ENCODE results near the gene RNF19B. TPM values are rescaled to one million over a fixed set of nuclear protein-coding genes. Genes with fewer than 3 reads are reported as not detected.
"Not testable (repeated sequence)": the region's sequence is repeated elsewhere in the genome, so short reads cannot be mapped to it uniquely, and the experiment has no call there.

RNF19B gene
- total RNA-seq, 1 donor from 2014 or later = 52.1 TPM

GRCh38 chr1:32915766-32916706, 48.6 kb downstream of the RNF19B start:
- peaks cover 20% of the 10 kb centered on the region for H3K27me3 Mint-ChIP-seq (ENCODE audit: insufficient read depth)
- H3K36me3 Mint-ChIP-seq (ENCODE audit: low read depth) = no peaks in the 10 kb centered on the region
- no peaks in the 10 kb centered on the region for H3K9me3 Mint-ChIP-seq
- DNase-seq (ENCODE audit: low spot score) = no peak
- intact Hi-C loops (cut with micrococcal nuclease) = no loop called here
- H3K4me1 Mint-ChIP-seq (ENCODE audit: low read depth) = peaks cover 22% of the 10 kb centered on the region
- H3K4me3 Mint-ChIP-seq = no peak overlapping the region
- H3K27ac Mint-ChIP-seq = no peak overlapping the region

GRCh38 chr1:32910319-32910718, 54.3 kb downstream of the RNF19B start:
- peaks cover 19% of the 10 kb centered on the region for H3K27me3 Mint-ChIP-seq (ENCODE audit: insufficient read depth)
- intact Hi-C loops (cut with micrococcal nuclease) = no loop called here
- H3K4me1 Mint-ChIP-seq (ENCODE audit: low read depth) = no peaks in the 10 kb centered on the region
- no peaks in the 10 kb centered on the region for H3K36me3 Mint-ChIP-seq (ENCODE audit: low read depth)
- DNase-seq (ENCODE audit: low spot score) = no peak
- no peak overlapping the region for H3K27ac Mint-ChIP-seq
- no peak overlapping the region for H3K4me3 Mint-ChIP-seq
- H3K9me3 Mint-ChIP-seq = no peaks in the 10 kb centered on the region

DNA sequence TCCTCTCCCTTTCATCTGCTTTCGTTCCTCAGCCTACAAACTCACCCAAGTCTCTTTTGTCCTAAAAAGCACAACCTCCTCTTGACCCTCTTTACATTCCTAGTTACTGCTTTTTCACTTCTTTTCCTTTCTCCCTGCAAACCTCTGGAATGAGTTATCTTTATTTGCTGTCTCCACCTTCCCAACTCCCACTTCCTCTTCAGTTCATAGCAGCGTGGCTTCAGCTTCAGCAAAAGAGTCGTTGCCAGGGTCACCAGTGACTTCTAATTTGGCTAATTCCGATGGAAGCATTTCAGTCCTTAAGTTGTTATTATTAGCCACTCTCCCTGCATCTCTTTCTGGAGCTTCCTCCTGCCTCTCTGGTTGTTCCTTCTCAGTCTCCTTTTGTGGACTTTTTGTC, 57.2 kb downstream of the RNF19B start:
- Mint-ChIP-seq H3K27me3 (ENCODE audit: insufficient read depth) (peaks cover 30% of the 10 kb centered on the region), H3K27ac (no peak overlapping the region), H3K4me1 (ENCODE audit: low read depth) (no peaks in the 10 kb centered on the region), H3K4me3 (no peak overlapping the region), H3K36me3 (ENCODE audit: low read depth) (no peaks in the 10 kb centered on the region), H3K9me3 (no peaks in the 10 kb centered on the region)
- no peak for DNase-seq (ENCODE audit: low spot score)
- intact Hi-C loops (cut with micrococcal nuclease) = no loop called here

DNA sequence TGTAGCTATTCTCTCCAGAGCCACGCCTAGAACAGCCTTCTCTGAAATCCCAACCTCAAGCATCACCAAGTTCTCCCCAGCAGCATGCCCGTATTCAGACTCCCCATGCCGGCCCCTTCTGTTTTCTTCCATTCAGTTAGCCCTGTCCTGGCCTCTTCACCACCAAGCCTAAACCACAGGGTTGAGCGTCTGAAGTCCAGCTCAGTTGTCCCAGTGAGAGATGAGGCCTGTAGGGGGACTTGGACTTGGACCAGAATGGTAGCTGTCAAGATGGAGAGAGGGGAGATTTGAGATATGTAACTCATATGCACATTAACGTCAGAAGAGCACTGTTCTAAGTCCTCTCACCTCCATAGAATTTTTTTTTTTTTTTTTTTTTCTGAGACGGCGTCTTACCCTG, 58.0 kb downstream of the RNF19B start:
- peaks cover 5% of the 10 kb centered on the region for H3K4me1 Mint-ChIP-seq (ENCODE audit: low read depth)
- no peak overlapping the region for H3K4me3 Mint-ChIP-seq
- no peak for DNase-seq (ENCODE audit: low spot score)
- no peaks in the 10 kb centered on the region for H3K9me3 Mint-ChIP-seq
- peaks cover 37% of the 10 kb centered on the region for H3K27me3 Mint-ChIP-seq (ENCODE audit: insufficient read depth)
- no peak overlapping the region for H3K27ac Mint-ChIP-seq
- no peaks in the 10 kb centered on the region for H3K36me3 Mint-ChIP-seq (ENCODE audit: low read depth)
- intact Hi-C loops (cut with micrococcal nuclease) = no loop called here

- H3K4me3 Mint-ChIP-seq; H3K36me3 Mint-ChIP-seq (ENCODE audit: low read depth); H3K9me3 Mint-ChIP-seq; DNase-seq (ENCODE audit: low spot score); H3K27ac Mint-ChIP-seq; intact Hi-C loops (cut with micrococcal nuclease); H3K4me1 Mint-ChIP-seq (ENCODE audit: low read depth): not testable (repeated sequence)
- peaks cover 42% of the 10 kb centered on the region for H3K27me3 Mint-ChIP-seq (ENCODE audit: insufficient read depth)
Observed at GRCh38 chr1:32905588-32905987, 59.0 kb downstream of the RNF19B start.

GRCh38 chr1:32904797-32905196, 59.8 kb downstream of the RNF19B start:
- DNase-seq (ENCODE audit: low spot score) = no peak
- intact Hi-C loops (cut with micrococcal nuclease) = no loop called here
- H3K9me3 Mint-ChIP-seq = no peaks in the 10 kb centered on the region
- no peak overlapping the region for H3K4me3 Mint-ChIP-seq
- H3K27me3 Mint-ChIP-seq (ENCODE audit: insufficient read depth) = peaks cover 42% of the 10 kb centered on the region
- no peak overlapping the region for H3K27ac Mint-ChIP-seq
- H3K36me3 Mint-ChIP-seq (ENCODE audit: low read depth) = no peaks in the 10 kb centered on the region
- peaks cover 5% of the 10 kb centered on the region for H3K4me1 Mint-ChIP-seq (ENCODE audit: low read depth)

GRCh38 chr1:32903991-32904785, 60.4 kb downstream of the RNF19B start:
- intact Hi-C loops (cut with micrococcal nuclease) = no loop called here
- H3K4me1 Mint-ChIP-seq (ENCODE audit: low read depth) = peaks cover 5% of the 10 kb centered on the region
- H3K9me3 Mint-ChIP-seq = no peaks in the 10 kb centered on the region
- no peak for DNase-seq (ENCODE audit: low spot score)
- H3K36me3 Mint-ChIP-seq (ENCODE audit: low read depth) = no peaks in the 10 kb centered on the region
- H3K27me3 Mint-ChIP-seq (ENCODE audit: insufficient read depth) = peaks cover 38% of the 10 kb centered on the region
- no peak overlapping the region for H3K4me3 Mint-ChIP-seq
- no peak overlapping the region for H3K27ac Mint-ChIP-seq

- DNase-seq (ENCODE audit: low spot score) = no peak
- H3K9me3 Mint-ChIP-seq = no peaks in the 10 kb centered on the region
- intact Hi-C loops (cut with micrococcal nuclease) = no loop called here
- peak overlapping the region; percentile 78 for H3K4me3 Mint-ChIP-seq
- peaks cover 49% of the 10 kb centered on the region for H3K27me3 Mint-ChIP-seq (ENCODE audit: insufficient read depth)
- no peaks in the 10 kb centered on the region for H3K36me3 Mint-ChIP-seq (ENCODE audit: low read depth)
- H3K27ac Mint-ChIP-seq = no peak overlapping the region
- H3K4me1 Mint-ChIP-seq (ENCODE audit: low read depth) = peaks cover 5% of the 10 kb centered on the region
Observed at GRCh38 chr1:32902535-32902920, 62.1 kb downstream of the RNF19B start.

- no peaks in the 10 kb centered on the region for H3K36me3 Mint-ChIP-seq (ENCODE audit: low read depth)
- H3K9me3 Mint-ChIP-seq = no peaks in the 10 kb centered on the region
- peak overlapping the region; percentile 18 for H3K27ac Mint-ChIP-seq
- peaks cover 52% of the 10 kb centered on the region for H3K27me3 Mint-ChIP-seq (ENCODE audit: insufficient read depth)
- peaks cover 5% of the 10 kb centered on the region for H3K4me1 Mint-ChIP-seq (ENCODE audit: low read depth)
- DNase-seq (ENCODE audit: low spot score) = no peak
- peak overlapping the region; percentile 78 for H3K4me3 Mint-ChIP-seq
- intact Hi-C loops (cut with micrococcal nuclease) = no loop called here
Observed at GRCh38 chr1:32901823-32902534, 62.6 kb downstream of the RNF19B start.

DNA sequence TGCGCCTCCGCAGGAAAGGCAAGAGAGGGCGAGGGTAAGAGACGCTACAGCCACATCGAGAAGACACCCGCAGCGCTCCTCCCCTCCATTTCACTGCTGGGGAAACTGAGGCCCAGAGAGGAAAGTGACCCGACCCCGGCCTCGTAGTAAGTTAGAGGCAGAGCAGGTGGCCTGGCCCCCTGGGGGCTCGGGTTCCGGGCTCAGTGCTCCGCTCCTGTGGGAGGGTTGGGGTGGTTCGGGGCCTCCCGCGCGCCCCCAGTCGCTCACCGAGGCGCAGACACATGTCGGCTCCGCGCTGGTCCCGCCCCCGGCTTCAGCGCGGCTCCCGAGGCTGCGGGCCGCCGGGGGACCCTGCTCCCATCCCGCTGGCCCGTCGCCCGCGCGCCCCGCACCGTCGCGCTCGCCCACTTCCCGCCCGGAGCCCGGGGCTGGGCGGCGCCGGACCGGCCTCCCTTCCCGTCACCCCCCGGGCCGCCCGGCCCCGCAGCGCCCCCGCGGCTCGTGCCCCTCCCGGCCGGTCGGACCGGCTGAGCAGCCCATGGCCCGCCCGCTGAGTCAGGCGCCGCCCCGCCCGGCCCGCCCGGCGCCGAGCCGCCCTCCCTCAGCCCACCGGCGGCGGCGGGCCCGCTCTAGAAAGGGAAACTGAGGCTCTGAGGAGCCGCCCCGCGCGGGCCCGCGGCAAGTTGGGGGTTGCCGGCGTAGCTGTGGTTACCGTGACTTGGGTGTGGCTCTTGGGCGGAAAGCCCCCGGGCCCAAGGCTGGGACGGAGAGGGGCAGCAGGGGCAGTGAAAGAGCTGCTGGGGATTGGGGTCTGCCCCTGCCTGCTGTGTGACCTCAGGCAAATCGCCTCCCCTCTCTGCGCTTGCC, 63.4 kb downstream of the RNF19B start, which contains the start of gene TMEM54:
Gene TMEM54 (minus strand): TSS at position 434 of the 867 bp plus-strand sequence. CDS start 151 bp downstream, at position 283.
- Mint-ChIP-seq H3K27ac (peak within 1 kb of the TSS; percentile 18), H3K36me3 (ENCODE audit: low read depth) (no peaks in the 10 kb centered on the region), H3K9me3 (no peaks in the 10 kb centered on the region), H3K27me3 (ENCODE audit: insufficient read depth) (peaks cover 56% of the 10 kb centered on the region), H3K4me3 (peak within 1 kb of the TSS; percentile 78), H3K4me1 (ENCODE audit: low read depth) (peaks cover 5% of the 10 kb centered on the region)
- intact Hi-C loops (cut with micrococcal nuclease) = no loop called here
- DNase-seq (ENCODE audit: low spot score) = no peak

DNA sequence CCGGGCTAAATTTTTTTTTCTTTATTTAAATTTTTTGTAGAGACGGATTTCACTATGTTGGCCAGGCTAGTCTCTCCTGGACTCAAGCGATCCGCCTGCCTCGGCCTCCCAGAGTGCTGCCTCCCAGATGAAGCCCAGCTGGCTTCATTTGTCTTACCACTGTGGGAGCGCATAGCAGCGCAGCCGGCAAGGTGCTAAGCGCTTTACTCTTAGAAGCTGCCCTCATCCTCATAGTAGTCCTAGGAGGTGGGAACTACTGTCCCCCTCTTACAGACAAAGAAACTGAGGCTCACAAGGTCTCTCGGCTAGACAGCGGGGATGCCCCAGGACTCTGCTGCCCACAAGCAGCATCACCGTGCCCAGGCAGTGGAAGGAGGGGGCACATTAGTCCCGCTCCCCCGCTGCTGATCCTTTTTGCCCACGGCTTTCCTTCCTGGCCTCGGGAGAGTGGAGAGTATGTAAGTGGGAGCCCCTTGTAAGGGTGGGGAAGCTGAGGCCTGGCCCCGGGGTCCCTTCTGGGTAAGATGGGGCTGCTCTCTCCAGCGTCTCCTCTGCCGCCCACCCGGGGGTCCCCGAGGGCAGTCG, 64.1 kb downstream of the RNF19B start:
- Mint-ChIP-seq H3K27ac (no peak overlapping the region), H3K4me1 (ENCODE audit: low read depth) (peaks cover 5% of the 10 kb centered on the region), H3K4me3 (peak overlapping the region; percentile 62), H3K36me3 (ENCODE audit: low read depth) (no peaks in the 10 kb centered on the region), H3K27me3 (ENCODE audit: insufficient read depth) (peaks cover 59% of the 10 kb centered on the region), H3K9me3 (no peaks in the 10 kb centered on the region)
- no peak for DNase-seq (ENCODE audit: low spot score)
- intact Hi-C loops (cut with micrococcal nuclease) = no loop called here

All from activated T-helper 1 cell treated with anti-CD3 and anti-CD28 coated beads, Interleukin-12 subunit alpha, Interleukin-12 subunit beta, Interleukin-2, Interleukin-4 antibody, amounts not matched to agents 30 ng/mL and 10 ng/mL and 1 ng/mL, durations not matched to agents 14 hours and 24 hours and 36 hours (primary cell).